ENCODE results near the gene ARHGAP26. TPM values are rescaled to one million over a fixed set of nuclear protein-coding genes. Genes with fewer than 3 reads are reported as not detected.

ARHGAP26 gene
- total RNA-seq, 1 experiment from 2014 or later = 65.5 TPM

- Histone ChIP-seq H3K9me3 (ENCODE audit: control insufficient read depth, insufficient read depth, low read depth, low read length) (no peaks in the 10 kb centered on the region), H3K27ac (ENCODE audit: low read length) (no peak overlapping the region), H3K36me3 (ENCODE audit: control insufficient read depth, insufficient read depth, low read length) (no peaks in the 10 kb centered on the region), H3K4me3 (ENCODE audit: low read depth in 2 of 2, low read length in 2 of 2) (no peak overlapping the region), H3K27me3 (ENCODE audit: control insufficient read depth, insufficient read depth, low read length) (no peaks in the 10 kb centered on the region), H3K4me1 (ENCODE audit: control insufficient read depth, insufficient read depth, low read length) (no peaks in the 10 kb centered on the region)
- intact Hi-C loops (cut with micrococcal nuclease; ENCODE audit: unreplicated experiment) = no loop called here
- CTCF ChIA-PET = interaction anchor here (0.6 kb wide), 1 partner anchor 538 kb away, joined by 9 read pairs; no protein-coding TSS in a partner anchor
- POLR2A ChIA-PET = no interaction called here
- DNase-seq (ENCODE audit: low read depth, low spot score) = no peak
- in situ Hi-C loops (cut with HindIII; ENCODE audit: low pct_unique_long_range_greater_than_20kb, low sequenced_read_pairs) = no loop called here
- TF ChIP-seq POLR2AphosphoS5 (IDR thresholded peaks at IDR 0.05; ENCODE audit: low read depth, low read length) (no peak), SIN3A (IDR thresholded peaks at IDR 0.05; ENCODE audit: borderline replicate concordance, insufficient read depth, low read depth, low read length) (no peak), TCF7L2 (IDR thresholded peaks at IDR 0.05; ENCODE audit: low read depth, low read length) (no peak), CTCF (IDR thresholded peaks at IDR 0.05) (no peak)
- TF ChIP-seq, protein P1, sequence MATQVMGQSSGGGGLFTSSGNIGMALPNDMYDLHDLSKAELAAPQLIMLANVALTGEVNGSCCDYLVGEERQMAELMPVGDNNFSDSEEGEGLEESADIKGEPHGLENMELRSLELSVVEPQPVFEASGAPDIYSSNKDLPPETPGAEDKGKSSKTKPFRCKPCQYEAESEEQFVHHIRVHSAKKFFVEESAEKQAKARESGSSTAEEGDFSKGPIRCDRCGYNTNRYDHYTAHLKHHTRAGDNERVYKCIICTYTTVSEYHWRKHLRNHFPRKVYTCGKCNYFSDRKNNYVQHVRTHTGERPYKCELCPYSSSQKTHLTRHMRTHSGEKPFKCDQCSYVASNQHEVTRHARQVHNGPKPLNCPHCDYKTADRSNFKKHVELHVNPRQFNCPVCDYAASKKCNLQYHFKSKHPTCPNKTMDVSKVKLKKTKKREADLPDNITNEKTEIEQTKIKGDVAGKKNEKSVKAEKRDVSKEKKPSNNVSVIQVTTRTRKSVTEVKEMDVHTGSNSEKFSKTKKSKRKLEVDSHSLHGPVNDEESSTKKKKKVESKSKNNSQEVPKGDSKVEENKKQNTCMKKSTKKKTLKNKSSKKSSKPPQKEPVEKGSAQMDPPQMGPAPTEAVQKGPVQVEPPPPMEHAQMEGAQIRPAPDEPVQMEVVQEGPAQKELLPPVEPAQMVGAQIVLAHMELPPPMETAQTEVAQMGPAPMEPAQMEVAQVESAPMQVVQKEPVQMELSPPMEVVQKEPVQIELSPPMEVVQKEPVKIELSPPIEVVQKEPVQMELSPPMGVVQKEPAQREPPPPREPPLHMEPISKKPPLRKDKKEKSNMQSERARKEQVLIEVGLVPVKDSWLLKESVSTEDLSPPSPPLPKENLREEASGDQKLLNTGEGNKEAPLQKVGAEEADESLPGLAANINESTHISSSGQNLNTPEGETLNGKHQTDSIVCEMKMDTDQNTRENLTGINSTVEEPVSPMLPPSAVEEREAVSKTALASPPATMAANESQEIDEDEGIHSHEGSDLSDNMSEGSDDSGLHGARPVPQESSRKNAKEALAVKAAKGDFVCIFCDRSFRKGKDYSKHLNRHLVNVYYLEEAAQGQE (IDR thresholded peaks at IDR 0.05; ENCODE audit: insufficient read depth in 1 of 2, low read depth in 2 of 2, low read length in 1 of 2) = no peak
- BruUV-seq (replicated peaks) = no TSS peak
- ATAC-seq = no peak
Observed at GRCh38 chr5:143216211-143216610, 446.0 kb downstream of the ARHGAP26 start.

GRCh38 chr5:143217065-143217803 is 447.1 kb downstream of the ARHGAP26 start:
- intact Hi-C loops (cut with micrococcal nuclease; ENCODE audit: unreplicated experiment) (no loop called here), in situ Hi-C loops (cut with HindIII; ENCODE audit: low pct_unique_long_range_greater_than_20kb, low sequenced_read_pairs) (no loop called here)
- ChIA-PET CTCF (no interaction called here), POLR2A (no interaction called here)
- no peak overlapping the region for H3K27ac ChIP-seq (ENCODE audit: low read length)
- H3K36me3 ChIP-seq (ENCODE audit: control insufficient read depth, insufficient read depth, low read length) = no peaks in the 10 kb centered on the region
- no peaks in the 10 kb centered on the region; the same call in 1 of the 2 replicates for H3K4me1 ChIP-seq (ENCODE audit: control insufficient read depth, insufficient read depth, low read length)
- DNase-seq (ENCODE audit: low read depth, low spot score) = no peak
- no peaks in the 10 kb centered on the region for H3K27me3 ChIP-seq (ENCODE audit: control insufficient read depth, insufficient read depth, low read length)
- TF ChIP-seq TCF7L2 (IDR thresholded peaks at IDR 0.05; ENCODE audit: low read depth, low read length) (no peak), POLR2AphosphoS5 (IDR thresholded peaks at IDR 0.05; ENCODE audit: low read depth, low read length) (no peak)
- ATAC-seq = no peak
- no peaks in the 10 kb centered on the region for H3K9me3 ChIP-seq (ENCODE audit: control insufficient read depth, insufficient read depth, low read depth, low read length)
- H3K4me3 ChIP-seq (ENCODE audit: low read depth in 2 of 2, low read length in 2 of 2) = no peak overlapping the region
- BruUV-seq (replicated peaks) = no TSS peak

- in situ Hi-C loops (cut with HindIII; ENCODE audit: low pct_unique_long_range_greater_than_20kb, low sequenced_read_pairs) (no loop called here), intact Hi-C loops (cut with micrococcal nuclease; ENCODE audit: unreplicated experiment) (no loop called here)
- no TSS peak for BruUV-seq (replicated peaks)
- Histone ChIP-seq H3K27me3 (ENCODE audit: control insufficient read depth, insufficient read depth, low read length) (no peaks in the 10 kb centered on the region), H3K9me3 (ENCODE audit: control insufficient read depth, insufficient read depth, low read depth, low read length) (no peaks in the 10 kb centered on the region), H3K27ac (ENCODE audit: low read length) (no peak overlapping the region), H3K36me3 (ENCODE audit: control insufficient read depth, insufficient read depth, low read length) (no peaks in the 10 kb centered on the region), H3K4me1 (ENCODE audit: control insufficient read depth, insufficient read depth, low read length) (peaks cover 5% of the 10 kb centered on the region), H3K4me3 (ENCODE audit: low read depth in 2 of 2, low read length in 2 of 2) (no peak overlapping the region)
- CTCF ChIA-PET = no interaction called here
- POLR2A ChIA-PET = no interaction called here
- no peak for ATAC-seq
- TF ChIP-seq CTCF (IDR thresholded peaks at IDR 0.05) (no peak; the same call in 1 of the 2 replicates), TCF7L2 (IDR thresholded peaks at IDR 0.05; ENCODE audit: low read depth, low read length) (no peak), SIN3A (IDR thresholded peaks at IDR 0.05; ENCODE audit: borderline replicate concordance, insufficient read depth, low read depth, low read length) (no peak)
- TF ChIP-seq, protein P1 (IDR thresholded peaks at IDR 0.05; ENCODE audit: insufficient read depth in 1 of 2, low read depth in 2 of 2, low read length in 1 of 2) = no peak
- no peak for DNase-seq (ENCODE audit: low read depth, low spot score)
Observed at GRCh38 chr5:143217804-143218160, 447.6 kb downstream of the ARHGAP26 start.
